ENCODE data around the gene SLC6A2. TPM values are rescaled to one million over a fixed set of nuclear protein-coding genes. Genes with fewer than 3 reads are reported as not detected.
"Not testable (repeated sequence)": the region's sequence is repeated elsewhere in the genome, so short reads cannot be mapped to it uniquely, and the experiment has no call there.

Gene SLC6A2
- polyA plus RNA-seq (2013, experiment 1 of 2; ENCODE audit: insufficient read length): not detected
- polyA plus RNA-seq (2013, experiment 2 of 2; ENCODE audit: insufficient read length): not detected

GRCh38 chr16:55655897-55656681 is at the start of gene SLC6A2:
SLC6A2 (plus strand) TSS chr16:55655988; CDS start chr16:55656695, 707 bp downstream.
- DNase-seq: peak; percentile 15

GRCh38 chr16:55613613-55614335 is 42.0 kb upstream of the SLC6A2 start:
- DNase-seq: no peak

GRCh38 chr16:55615071-55615470 is 40.7 kb upstream of the SLC6A2 start:
- no peak for DNase-seq

GRCh38 chr16:55615670-55616069 is 40.1 kb upstream of the SLC6A2 start:
- DNase-seq: not testable (repeated sequence)

GRCh38 chr16:55621771-55622170 is 34.0 kb upstream of the SLC6A2 start:
- no peak for DNase-seq

- no peak for DNase-seq
Measured at GRCh38 chr16:55622272-55622671, 33.5 kb upstream of the SLC6A2 start.

- DNase-seq: no peak
Measured at GRCh38 chr16:55622930-55623561, 32.7 kb upstream of the SLC6A2 start.

GRCh38 chr16:55623640-55624039 is 32.1 kb upstream of the SLC6A2 start:
- DNase-seq: no peak

GRCh38 chr16:55624696-55625095 is 31.1 kb upstream of the SLC6A2 start:
- DNase-seq: no peak

- DNase-seq: no peak
Measured at GRCh38 chr16:55625843-55626242, 29.9 kb upstream of the SLC6A2 start.

- no peak for DNase-seq
Measured at GRCh38 chr16:55628306-55628968, 27.4 kb upstream of the SLC6A2 start.

GRCh38 chr16:55630774-55631173 is 25.0 kb upstream of the SLC6A2 start:
- no peak for DNase-seq

GRCh38 chr16:55632259-55632658 is 23.5 kb upstream of the SLC6A2 start:
- no peak for DNase-seq

GRCh38 chr16:55634193-55634592 is 21.6 kb upstream of the SLC6A2 start:
- no peak for DNase-seq

- DNase-seq: no peak
Measured at GRCh38 chr16:55638256-55638655, 17.5 kb upstream of the SLC6A2 start.

GRCh38 chr16:55640701-55641327 is 15.0 kb upstream of the SLC6A2 start:
- no peak for DNase-seq

- DNase-seq: no peak
Measured at GRCh38 chr16:55641430-55642056, 14.2 kb upstream of the SLC6A2 start.

GRCh38 chr16:55642611-55643010 is 13.2 kb upstream of the SLC6A2 start:
- no peak for DNase-seq

GRCh38 chr16:55643161-55643970 is 12.4 kb upstream of the SLC6A2 start:
- no peak for DNase-seq

- no peak for DNase-seq
Measured at GRCh38 chr16:55645986-55646385, 9.8 kb upstream of the SLC6A2 start.

- no peak for DNase-seq
Measured at GRCh38 chr16:55647343-55647742, 8.4 kb upstream of the SLC6A2 start.

All from fibroblast of skin of back (primary cell).